ENCODE results near the gene FCAMR. TPM values are rescaled to one million over a fixed set of nuclear protein-coding genes. Genes with fewer than 3 reads are reported as not detected.

The FCAMR gene
- total and polyA plus RNA-seq, 2 donors (not counting 3 experiments of a cell fraction or from before 2014, with no cell fraction given) = not detected

DNA sequence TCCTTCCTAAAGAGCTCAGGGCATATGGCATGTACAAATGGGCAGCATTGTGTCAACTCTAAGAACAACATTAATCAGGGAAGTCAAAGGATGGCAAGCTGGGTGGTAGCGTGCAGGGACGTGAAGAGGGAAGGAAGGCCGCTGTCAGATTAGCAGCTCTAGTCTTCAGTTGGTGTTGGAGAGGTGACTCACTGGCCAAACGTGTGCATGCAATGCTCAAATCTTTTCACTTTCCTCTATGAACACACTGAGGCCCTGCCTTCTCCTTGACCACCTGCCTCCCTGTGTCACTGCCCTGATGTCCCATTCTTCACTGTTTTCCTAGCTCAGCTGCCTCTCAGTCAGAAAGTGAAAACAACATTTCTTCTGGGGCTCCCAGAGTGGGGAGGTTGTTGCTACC is 18.1 kb downstream of the FCAMR start:
- no peak overlapping the region for H3K4me3 ChIP-seq (replicated peaks in 1 of 3; ENCODE audit: insufficient read depth in 1 of 3, low read depth in 1 of 3, low read length in 3 of 3)
- H3K27ac ChIP-seq (ENCODE audit: insufficient read depth, low read depth, low read length) = no peak overlapping the region
- intact Hi-C loops (cut with micrococcal nuclease) (no loop called here), dilution Hi-C loops (cut with MboI; ENCODE audit: extremely low pct_ligation_motif_present, low sequenced_read_pairs) (no loop called here)
- no peak overlapping the region for H2AFZ ChIP-seq (ENCODE audit: low read depth, low read length)
- TF ChIP-seq POLR2AphosphoS5 (IDR thresholded peaks at IDR 0.05; ENCODE audit: insufficient read depth, low read depth, low read length) (no peak), FOS (IDR thresholded peaks at IDR 0.05; ENCODE audit: borderline replicate concordance, insufficient read depth, low read length) (no peak), MYC (IDR thresholded peaks at IDR 0.05; ENCODE audit: low read depth, low read length) (no peak), JUN (IDR thresholded peaks at IDR 0.05; ENCODE audit: borderline replicate concordance, insufficient read depth, insufficient read length, low read depth) (no peak), EZH2 (IDR thresholded peaks at IDR 0.05; ENCODE audit: borderline replicate concordance, low read depth, low read length, severe bottlenecking) (no peak), GATA2 (IDR thresholded peaks at IDR 0.05; ENCODE audit: insufficient read depth, insufficient read length, low read depth, low read length) (no peak), POLR2A (IDR thresholded peaks at IDR 0.05; ENCODE audit: low read depth, low read length) (no peak)
- TF ChIP-seq, protein P1, sequence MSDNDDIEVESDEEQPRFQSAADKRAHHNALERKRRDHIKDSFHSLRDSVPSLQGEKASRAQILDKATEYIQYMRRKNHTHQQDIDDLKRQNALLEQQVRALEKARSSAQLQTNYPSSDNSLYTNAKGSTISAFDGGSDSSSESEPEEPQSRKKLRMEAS (IDR thresholded peaks at IDR 0.05; ENCODE audit: insufficient read depth, insufficient read length) = no peak
- TF ChIP-seq, protein P2, sequence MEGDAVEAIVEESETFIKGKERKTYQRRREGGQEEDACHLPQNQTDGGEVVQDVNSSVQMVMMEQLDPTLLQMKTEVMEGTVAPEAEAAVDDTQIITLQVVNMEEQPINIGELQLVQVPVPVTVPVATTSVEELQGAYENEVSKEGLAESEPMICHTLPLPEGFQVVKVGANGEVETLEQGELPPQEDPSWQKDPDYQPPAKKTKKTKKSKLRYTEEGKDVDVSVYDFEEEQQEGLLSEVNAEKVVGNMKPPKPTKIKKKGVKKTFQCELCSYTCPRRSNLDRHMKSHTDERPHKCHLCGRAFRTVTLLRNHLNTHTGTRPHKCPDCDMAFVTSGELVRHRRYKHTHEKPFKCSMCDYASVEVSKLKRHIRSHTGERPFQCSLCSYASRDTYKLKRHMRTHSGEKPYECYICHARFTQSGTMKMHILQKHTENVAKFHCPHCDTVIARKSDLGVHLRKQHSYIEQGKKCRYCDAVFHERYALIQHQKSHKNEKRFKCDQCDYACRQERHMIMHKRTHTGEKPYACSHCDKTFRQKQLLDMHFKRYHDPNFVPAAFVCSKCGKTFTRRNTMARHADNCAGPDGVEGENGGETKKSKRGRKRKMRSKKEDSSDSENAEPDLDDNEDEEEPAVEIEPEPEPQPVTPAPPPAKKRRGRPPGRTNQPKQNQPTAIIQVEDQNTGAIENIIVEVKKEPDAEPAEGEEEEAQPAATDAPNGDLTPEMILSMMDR (IDR thresholded peaks at IDR 0.05; ENCODE audit: extremely low read depth in 1 of 2, insufficient read depth in 1 of 2, low read depth in 1 of 2, low read length in 2 of 2) = no peak
- BruUV-seq (replicated peaks) = no TSS peak
- no peak overlapping the region for H3K9ac ChIP-seq (replicated peaks; ENCODE audit: extremely low read depth, insufficient read depth, low read length)
- FAIRE-seq (no peak), DNase-seq (ENCODE audit: low read depth, low spot score) (no peak)
- H4K20me1 ChIP-seq (replicated peaks; ENCODE audit: control insufficient read depth, extremely low read depth, insufficient read depth, low read length) = no peaks in the 10 kb centered on the region
- ChIA-PET POLR2A (no interaction called here), CTCF (no interaction called here)
- H3K79me2 ChIP-seq (ENCODE audit: control insufficient read depth, insufficient read depth, low read length) = no peaks in the 10 kb centered on the region
- no peaks in the 10 kb centered on the region for H3K36me3 ChIP-seq (ENCODE audit: control insufficient read depth in 2 of 2, extremely low read depth in 1 of 2, insufficient read depth in 2 of 2, low read length in 2 of 2)
- H3K9me3 ChIP-seq (replicated peaks; ENCODE audit: control insufficient read depth, insufficient read depth, low read length) = no peaks in the 10 kb centered on the region
- H3K9me1 ChIP-seq (replicated peaks; ENCODE audit: control insufficient read depth, extremely low read depth, insufficient read depth, low read length) = no peaks in the 10 kb centered on the region
- H3K4me2 ChIP-seq (ENCODE audit: insufficient read depth, low read length) = no peak overlapping the region
- H3K4me1 ChIP-seq (ENCODE audit: control insufficient read depth, extremely low read depth, insufficient read depth, low read length) = no peaks in the 10 kb centered on the region
- H3K27me3 ChIP-seq (ENCODE audit: control insufficient read depth in 2 of 2, insufficient read depth in 2 of 2, low read length in 2 of 2) = peaks cover 2 to 3% of the 10 kb centered on the region in 2 experiments

Data from endothelial cell of umbilical vein (primary cell).